ENCODE measurements around the gene IDH3G. TPM values are rescaled to one million over a fixed set of nuclear protein-coding genes. Genes with fewer than 3 reads are reported as not detected.

The IDH3G gene
- total RNA-seq, 1 donor from 2014 or later: 40.3 TPM

DNA sequence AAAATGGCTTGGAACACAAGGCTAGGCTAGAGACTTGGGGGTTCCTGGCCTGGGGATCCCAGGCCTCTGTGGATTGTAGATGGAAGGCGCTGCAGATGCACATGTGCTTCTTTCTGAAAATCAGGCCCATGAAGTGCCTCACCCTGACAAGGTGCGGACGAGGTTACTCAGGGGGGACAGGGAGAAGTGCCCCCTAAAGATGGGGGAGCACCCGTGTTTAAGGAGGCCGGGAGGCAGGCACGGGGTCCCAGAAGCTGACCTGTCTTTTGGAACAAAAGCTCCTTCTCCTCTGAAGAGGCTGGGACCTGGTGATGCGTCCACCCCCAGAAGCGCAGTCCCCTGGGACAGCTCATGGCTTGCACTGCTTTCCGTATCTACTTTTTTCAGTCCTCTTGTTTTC is 33.7 kb upstream of the IDH3G start:
- H3K9ac ChIP-seq: no peak overlapping the region
- no peak overlapping the region for H3K27ac ChIP-seq
- no peak for DNase-seq (ENCODE audit: low spot score)

DNA sequence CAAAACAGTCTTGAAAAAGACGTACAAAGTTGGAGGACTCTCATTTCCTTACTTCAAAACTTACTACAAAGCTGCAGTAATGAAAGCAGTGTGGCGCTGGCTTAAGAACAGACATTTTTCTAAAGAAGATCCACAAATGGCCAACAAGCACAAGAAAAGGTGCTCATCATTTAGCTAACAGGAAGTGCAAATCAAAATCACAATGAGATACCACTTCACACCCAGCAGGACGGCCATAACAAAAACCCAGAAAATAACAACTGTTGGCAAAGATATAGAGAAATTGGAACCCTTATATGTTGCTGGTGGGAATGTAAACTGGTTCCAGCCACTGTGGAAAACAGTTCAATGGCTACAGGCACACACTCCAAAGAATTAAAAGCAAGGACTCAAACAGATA is 32.8 kb upstream of the IDH3G start:
- Histone ChIP-seq H3K27ac (no peak overlapping the region), H3K9me3 (ENCODE audit: low read depth) (no peaks in the 10 kb centered on the region), H3K27me3 (peaks cover 53% of the 10 kb centered on the region), H3F3A (ENCODE audit: low read depth) (peaks cover 16% of the 10 kb centered on the region), H3K36me3 (no peaks in the 10 kb centered on the region), H3K4me2 (no peak overlapping the region), H3K4me3 (no peak overlapping the region), H3K9ac (no peak overlapping the region), H4K20me1 (ENCODE audit: low read depth) (peaks cover 8% of the 10 kb centered on the region), H3K4me1 (no peaks in the 10 kb centered on the region), H3K79me2 (ENCODE audit: low read depth) (no peaks in the 10 kb centered on the region), H2AFZ (replicated peaks) (no peak overlapping the region)
- TF ChIP-seq EZH2 (IDR thresholded peaks at IDR 0.05) (no peak), EZH2phosphoT487 (IDR thresholded peaks at IDR 0.05) (no peak)
- TF ChIP-seq, protein P1, sequence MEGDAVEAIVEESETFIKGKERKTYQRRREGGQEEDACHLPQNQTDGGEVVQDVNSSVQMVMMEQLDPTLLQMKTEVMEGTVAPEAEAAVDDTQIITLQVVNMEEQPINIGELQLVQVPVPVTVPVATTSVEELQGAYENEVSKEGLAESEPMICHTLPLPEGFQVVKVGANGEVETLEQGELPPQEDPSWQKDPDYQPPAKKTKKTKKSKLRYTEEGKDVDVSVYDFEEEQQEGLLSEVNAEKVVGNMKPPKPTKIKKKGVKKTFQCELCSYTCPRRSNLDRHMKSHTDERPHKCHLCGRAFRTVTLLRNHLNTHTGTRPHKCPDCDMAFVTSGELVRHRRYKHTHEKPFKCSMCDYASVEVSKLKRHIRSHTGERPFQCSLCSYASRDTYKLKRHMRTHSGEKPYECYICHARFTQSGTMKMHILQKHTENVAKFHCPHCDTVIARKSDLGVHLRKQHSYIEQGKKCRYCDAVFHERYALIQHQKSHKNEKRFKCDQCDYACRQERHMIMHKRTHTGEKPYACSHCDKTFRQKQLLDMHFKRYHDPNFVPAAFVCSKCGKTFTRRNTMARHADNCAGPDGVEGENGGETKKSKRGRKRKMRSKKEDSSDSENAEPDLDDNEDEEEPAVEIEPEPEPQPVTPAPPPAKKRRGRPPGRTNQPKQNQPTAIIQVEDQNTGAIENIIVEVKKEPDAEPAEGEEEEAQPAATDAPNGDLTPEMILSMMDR (IDR thresholded peaks at IDR 0.05): no peak
- peaks cover 15% of the 10 kb centered on the region for H3K9me3 Mint-ChIP-seq
- no peak overlapping the region for H3K27ac Mint-ChIP-seq
- peaks cover 17% of the 10 kb centered on the region for H3K27me3 Mint-ChIP-seq (ENCODE audit: insufficient read depth, low read depth)
- no peak overlapping the region for H3K4me3 Mint-ChIP-seq
- DNase-seq (ENCODE audit: low spot score): no peak
- peaks cover 5% of the 10 kb centered on the region for H3K36me3 Mint-ChIP-seq
- peaks cover 11% of the 10 kb centered on the region for H3K4me1 Mint-ChIP-seq

More for the DNA sequence above, 33.7 kb upstream of the IDH3G start:
- Mint-ChIP-seq H3K9me3 (peaks cover 19% of the 10 kb centered on the region), H3K4me3 (peak overlapping the region; percentile 52), H3K27ac (no peak overlapping the region), H3K4me1 (peaks cover 4% of the 10 kb centered on the region), H3K27me3 (ENCODE audit: insufficient read depth, low read depth) (peaks cover 12% of the 10 kb centered on the region), H3K36me3 (peaks cover 5% of the 10 kb centered on the region)
- Histone ChIP-seq H3K4me1 (no peaks in the 10 kb centered on the region), H3K4me3 (no peak overlapping the region), H4K20me1 (ENCODE audit: low read depth) (peaks cover 8% of the 10 kb centered on the region), H2AFZ (replicated peaks) (no peak overlapping the region), H3K4me2 (peak overlapping the region; percentile 78), H3K9me3 (ENCODE audit: low read depth) (no peaks in the 10 kb centered on the region), H3K36me3 (no peaks in the 10 kb centered on the region), H3F3A (ENCODE audit: low read depth) (peaks cover 16% of the 10 kb centered on the region), H3K79me2 (ENCODE audit: low read depth) (no peaks in the 10 kb centered on the region), H3K27me3 (peaks cover 62% of the 10 kb centered on the region)
- TF ChIP-seq EZH2 (IDR thresholded peaks at IDR 0.05) (no peak), EZH2phosphoT487 (IDR thresholded peaks at IDR 0.05) (no peak)
- TF ChIP-seq, protein P1 (IDR thresholded peaks at IDR 0.05): no peak

DNA sequence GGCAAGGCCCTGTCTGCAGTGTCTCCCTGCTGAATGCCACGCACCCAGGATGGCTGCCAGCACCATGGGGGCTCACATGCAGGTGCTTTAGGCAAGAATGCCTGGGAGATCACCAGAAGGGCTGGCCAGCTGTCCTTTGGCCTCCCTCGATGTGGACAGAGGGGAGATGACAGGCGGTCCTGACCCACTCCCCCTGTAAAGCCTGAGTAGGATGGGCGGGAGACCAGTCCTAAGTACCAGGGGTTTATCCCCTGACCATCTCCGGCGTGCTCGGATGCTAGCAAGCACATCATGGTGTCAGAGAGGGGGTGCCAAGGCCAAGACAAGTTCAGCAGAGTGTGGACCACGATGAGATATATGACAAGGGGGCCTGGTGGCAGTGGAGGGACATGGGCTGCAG is 30.9 kb upstream of the IDH3G start:
- H3K9me3 Mint-ChIP-seq: peaks cover 7% of the 10 kb centered on the region
- Histone ChIP-seq H4K20me1 (ENCODE audit: low read depth) (peaks cover 8% of the 10 kb centered on the region), H3K27ac (no peak overlapping the region)

More for the DNA sequence above, 30.9 kb upstream of the IDH3G start:
- TF ChIP-seq, protein P1 (IDR thresholded peaks at IDR 0.05): no peak
- no peak for TF ChIP-seq EZH2 (IDR thresholded peaks at IDR 0.05)
- TF ChIP-seq EZH2phosphoT487 (IDR thresholded peaks at IDR 0.05): no peak
- Histone ChIP-seq H3F3A (ENCODE audit: low read depth) (peaks cover 10% of the 10 kb centered on the region), H3K9ac (no peak overlapping the region), H3K9me3 (ENCODE audit: low read depth) (no peaks in the 10 kb centered on the region), H3K27me3 (peaks cover 38% of the 10 kb centered on the region), H3K36me3 (no peaks in the 10 kb centered on the region), H3K4me2 (no peak overlapping the region), H3K79me2 (ENCODE audit: low read depth) (no peaks in the 10 kb centered on the region), H3K4me1 (no peaks in the 10 kb centered on the region), H2AFZ (replicated peaks) (no peak overlapping the region), H3K4me3 (no peak overlapping the region)
- H3K36me3 Mint-ChIP-seq: peaks cover 5% of the 10 kb centered on the region
- no peak for DNase-seq (ENCODE audit: low spot score)
- no peak overlapping the region for H3K4me3 Mint-ChIP-seq
- no peak overlapping the region for H3K27ac Mint-ChIP-seq
- H3K4me1 Mint-ChIP-seq: peaks cover 22% of the 10 kb centered on the region
- peaks cover 13% of the 10 kb centered on the region for H3K27me3 Mint-ChIP-seq (ENCODE audit: insufficient read depth, low read depth)

Measured in neural progenitor cell (in vitro differentiated cells).